SK-N-SH (cell line): ENCODE data around the gene PCP4L1.

ENCODE experiments used
- EP300 ChIP-seq, 2 experiments: IDR thresholded peaks; 2 replicates each; pipeline versions ENCODE4 v1.4.0 to v1.6.1; 2012; ENCODE audit warnings: borderline replicate concordance in 1 of 2, low read depth in 1 of 2, low read length in 1 of 2
- EZH2phosphoT487 ChIP-seq: fragments of 200-600 bp; sonication (generic); IDR thresholded peaks from 2 replicates; pipeline ENCODE4 v1.6.1; 2017; ENCODE audit warnings: low read depth, mixed run types, mild to moderate bottlenecking, antibody characterized with exemption, moderate library complexity, borderline replicate concordance
- TAF1 ChIP-seq: IDR thresholded peaks from 2 replicates; pipeline ENCODE4 v1.6.1; 2012; ENCODE audit warnings: low read depth, mild to moderate bottlenecking, low read length, moderate library complexity, borderline replicate concordance
- TF ChIP-seq, protein P1 (sequence below): fragments of 200-600 bp; sonication (generic); IDR thresholded peaks from 2 replicates; pipeline ENCODE4 v1.6.1; 2017; ENCODE audit warnings: antibody characterized with exemption, mild to moderate bottlenecking, moderate library complexity
- TF ChIP-seq, protein P2 (sequence below): IDR thresholded peaks from 2 replicates; pipeline ENCODE4 v1.6.1; 2012; ENCODE audit warnings: mild to moderate bottlenecking, low read depth, low read length, moderate library complexity

DNA sequence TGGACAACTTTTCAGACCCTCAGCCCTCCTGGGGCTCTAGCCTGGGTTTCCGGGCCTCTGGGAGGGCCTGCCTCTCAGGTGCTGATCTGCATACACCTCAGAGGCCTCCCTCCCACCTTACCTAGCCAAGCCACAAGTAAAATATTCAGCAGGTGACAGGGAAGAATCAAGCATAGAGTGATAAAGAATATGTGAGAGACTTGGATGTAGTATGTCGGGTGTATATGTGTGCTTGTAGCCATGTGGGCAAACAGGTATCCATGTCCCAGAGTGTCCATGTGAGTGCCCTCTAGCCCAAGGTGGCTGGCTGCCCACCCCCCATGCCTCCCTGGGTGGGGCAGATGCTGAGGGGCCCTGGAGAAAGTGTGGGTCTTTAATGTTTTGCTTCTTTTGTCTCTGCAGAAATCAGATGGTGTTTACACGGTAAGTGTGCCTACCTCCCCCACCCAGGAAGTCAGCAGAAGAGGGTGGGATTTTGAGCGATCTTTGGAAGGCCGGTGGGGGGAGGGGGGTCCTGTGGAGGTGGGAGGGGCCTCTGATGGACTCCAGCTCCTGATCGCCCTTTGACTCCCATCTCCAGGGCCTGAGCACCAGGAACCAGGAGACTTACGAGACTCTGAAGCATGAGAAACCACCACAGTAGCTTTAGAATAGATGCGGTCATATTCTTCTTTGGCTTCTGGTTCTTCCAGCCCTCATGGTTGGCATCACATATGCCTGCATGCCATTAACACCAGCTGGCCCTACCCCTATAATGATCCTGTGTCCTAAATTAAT, 40.1 kb upstream of the PCP4L1 start:
- TF ChIP-seq EZH2phosphoT487 (no peak), TAF1 (no peak), EP300 (IDR thresholded peaks at IDR 0.05; ENCODE audit: borderline replicate concordance in 1 of 2, low read depth in 1 of 2, low read length in 1 of 2) (no peak)
- TF ChIP-seq, protein P1, sequence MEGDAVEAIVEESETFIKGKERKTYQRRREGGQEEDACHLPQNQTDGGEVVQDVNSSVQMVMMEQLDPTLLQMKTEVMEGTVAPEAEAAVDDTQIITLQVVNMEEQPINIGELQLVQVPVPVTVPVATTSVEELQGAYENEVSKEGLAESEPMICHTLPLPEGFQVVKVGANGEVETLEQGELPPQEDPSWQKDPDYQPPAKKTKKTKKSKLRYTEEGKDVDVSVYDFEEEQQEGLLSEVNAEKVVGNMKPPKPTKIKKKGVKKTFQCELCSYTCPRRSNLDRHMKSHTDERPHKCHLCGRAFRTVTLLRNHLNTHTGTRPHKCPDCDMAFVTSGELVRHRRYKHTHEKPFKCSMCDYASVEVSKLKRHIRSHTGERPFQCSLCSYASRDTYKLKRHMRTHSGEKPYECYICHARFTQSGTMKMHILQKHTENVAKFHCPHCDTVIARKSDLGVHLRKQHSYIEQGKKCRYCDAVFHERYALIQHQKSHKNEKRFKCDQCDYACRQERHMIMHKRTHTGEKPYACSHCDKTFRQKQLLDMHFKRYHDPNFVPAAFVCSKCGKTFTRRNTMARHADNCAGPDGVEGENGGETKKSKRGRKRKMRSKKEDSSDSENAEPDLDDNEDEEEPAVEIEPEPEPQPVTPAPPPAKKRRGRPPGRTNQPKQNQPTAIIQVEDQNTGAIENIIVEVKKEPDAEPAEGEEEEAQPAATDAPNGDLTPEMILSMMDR: no peak
- TF ChIP-seq, protein P2, sequence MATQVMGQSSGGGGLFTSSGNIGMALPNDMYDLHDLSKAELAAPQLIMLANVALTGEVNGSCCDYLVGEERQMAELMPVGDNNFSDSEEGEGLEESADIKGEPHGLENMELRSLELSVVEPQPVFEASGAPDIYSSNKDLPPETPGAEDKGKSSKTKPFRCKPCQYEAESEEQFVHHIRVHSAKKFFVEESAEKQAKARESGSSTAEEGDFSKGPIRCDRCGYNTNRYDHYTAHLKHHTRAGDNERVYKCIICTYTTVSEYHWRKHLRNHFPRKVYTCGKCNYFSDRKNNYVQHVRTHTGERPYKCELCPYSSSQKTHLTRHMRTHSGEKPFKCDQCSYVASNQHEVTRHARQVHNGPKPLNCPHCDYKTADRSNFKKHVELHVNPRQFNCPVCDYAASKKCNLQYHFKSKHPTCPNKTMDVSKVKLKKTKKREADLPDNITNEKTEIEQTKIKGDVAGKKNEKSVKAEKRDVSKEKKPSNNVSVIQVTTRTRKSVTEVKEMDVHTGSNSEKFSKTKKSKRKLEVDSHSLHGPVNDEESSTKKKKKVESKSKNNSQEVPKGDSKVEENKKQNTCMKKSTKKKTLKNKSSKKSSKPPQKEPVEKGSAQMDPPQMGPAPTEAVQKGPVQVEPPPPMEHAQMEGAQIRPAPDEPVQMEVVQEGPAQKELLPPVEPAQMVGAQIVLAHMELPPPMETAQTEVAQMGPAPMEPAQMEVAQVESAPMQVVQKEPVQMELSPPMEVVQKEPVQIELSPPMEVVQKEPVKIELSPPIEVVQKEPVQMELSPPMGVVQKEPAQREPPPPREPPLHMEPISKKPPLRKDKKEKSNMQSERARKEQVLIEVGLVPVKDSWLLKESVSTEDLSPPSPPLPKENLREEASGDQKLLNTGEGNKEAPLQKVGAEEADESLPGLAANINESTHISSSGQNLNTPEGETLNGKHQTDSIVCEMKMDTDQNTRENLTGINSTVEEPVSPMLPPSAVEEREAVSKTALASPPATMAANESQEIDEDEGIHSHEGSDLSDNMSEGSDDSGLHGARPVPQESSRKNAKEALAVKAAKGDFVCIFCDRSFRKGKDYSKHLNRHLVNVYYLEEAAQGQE: no peak
